ENCODE measurements around the gene MAP3K9. TPM values are rescaled to one million over a fixed set of nuclear protein-coding genes. Genes with fewer than 3 reads are reported as not detected.

Gene MAP3K9
- total RNA-seq, 1 experiment from 2014 or later = 28.0 TPM

- H3K9me3 Mint-ChIP-seq = no peaks in the 10 kb centered on the region
- no peak overlapping the region for H3K4me3 Mint-ChIP-seq
- peaks cover 8% of the 10 kb centered on the region for H3K36me3 Mint-ChIP-seq
- ChIA-PET POLR2A (no interaction called here), CTCF (no interaction called here)
- no peak for DNase-seq (ENCODE audit: low spot score)
- H3K27me3 Mint-ChIP-seq (ENCODE audit: low read depth) = no peaks in the 10 kb centered on the region
- peaks cover 5% of the 10 kb centered on the region for H3K4me1 Mint-ChIP-seq
- peak overlapping the region; percentile 12; the same call in 1 of the 2 replicates for H3K27ac Mint-ChIP-seq
- TF ChIP-seq SP1 (CRISPR knock-in tag; conservative IDR thresholded peaks at IDR 0.05) = no peak
- TF ChIP-seq ETV6 (CRISPR knock-in tag; IDR thresholded peaks at IDR 0.05) = no peak
- TF ChIP-seq SOX15 (CRISPR knock-in tag; IDR thresholded peaks at IDR 0.05) = no peak
- no peak for TF ChIP-seq ZNF512 (CRISPR knock-in tag; IDR thresholded peaks at IDR 0.05; ENCODE audit: borderline replicate concordance)
- TF ChIP-seq ATF3 (CRISPR knock-in tag; conservative IDR thresholded peaks at IDR 0.05) = no peak
- TF ChIP-seq FOXP4 (CRISPR knock-in tag; IDR thresholded peaks at IDR 0.05) = no peak
- no peak for TF ChIP-seq JAZF1 (CRISPR knock-in tag; IDR thresholded peaks at IDR 0.05)
- TF ChIP-seq NFE2L1 (CRISPR knock-in tag; IDR thresholded peaks at IDR 0.05) = no peak
- TF ChIP-seq ZNF425 (CRISPR knock-in tag; conservative IDR thresholded peaks at IDR 0.05) = no peak
- TF ChIP-seq PREB (CRISPR knock-in tag; IDR thresholded peaks at IDR 0.05; ENCODE audit: borderline replicate concordance) = no peak
- TF ChIP-seq ZNF317 (CRISPR knock-in tag; IDR thresholded peaks at IDR 0.05; ENCODE audit: borderline replicate concordance, low read depth) = no peak
- no peak for TF ChIP-seq ZMAT4 (CRISPR knock-in tag; IDR thresholded peaks at IDR 0.05)
- TF ChIP-seq EMX1 (CRISPR knock-in tag; IDR thresholded peaks at IDR 0.05) = no peak
- TF ChIP-seq ZNF138 (CRISPR knock-in tag; conservative IDR thresholded peaks at IDR 0.05) = no peak
- TF ChIP-seq GRHL2 (CRISPR knock-in tag; IDR thresholded peaks at IDR 0.05; ENCODE audit: insufficient replicate concordance, severe bottlenecking) = no peak
- TF ChIP-seq ZBTB43 (CRISPR knock-in tag; IDR thresholded peaks at IDR 0.05) = no peak
- TF ChIP-seq CBFB (CRISPR knock-in tag; IDR thresholded peaks at IDR 0.05; ENCODE audit: low read depth) = no peak
- no peak for TF ChIP-seq CTCF (IDR thresholded peaks at IDR 0.05)
- no peak for TF ChIP-seq ZNF263 (CRISPR knock-in tag; IDR thresholded peaks at IDR 0.05; ENCODE audit: low read depth)
- no peak for TF ChIP-seq SMAD4 (CRISPR knock-in tag; IDR thresholded peaks at IDR 0.05)
- no peak for ATAC-seq
Observed at GRCh38 chr14:70782361-70782760, 27.0 kb downstream of the MAP3K9 start.

Measured in WTC11 (cell line).